Smooth muscle cell (in vitro differentiated cells): ENCODE results near the gene SNX1. TPM values are rescaled to one million over a fixed set of nuclear protein-coding genes. Genes with fewer than 3 reads are reported as not detected.

ENCODE experiments used
- DNase-seq: peaks from one replicate; lab custom pipeline; 2025; ENCODE audit not compliant: unreplicated experiment; lab: John Stamatoyannopoulos, UW
- H2AFZ ChIP-seq: fragments of 200-600 bp; sonication (generic); 2 replicates; pipeline ENCODE4 v1.6.0; 2016; ENCODE audit warnings: antibody characterized with exemption, low read depth, mild to moderate bottlenecking
- H3F3A ChIP-seq: fragments of 200-600 bp; sonication (generic); 2 replicates; pipeline ENCODE4 v1.6.0; 2017; ENCODE audit warnings: antibody characterized with exemption, low read depth
- H3K27ac ChIP-seq: fragments of 200-600 bp; sonication (generic); 2 replicates; pipeline ENCODE4 v1.5.1; 2016; ENCODE audit warnings: low read depth, mild to moderate bottlenecking
- H3K27me3 ChIP-seq: fragments of 200-600 bp; sonication (generic); 2 replicates; pipeline ENCODE4 v1.6.1; 2016; ENCODE audit warnings: low read depth, mild to moderate bottlenecking
- H3K36me3 ChIP-seq: fragments of 200-600 bp; sonication (generic); 2 replicates; pipeline ENCODE4 v1.5.1; 2016; ENCODE audit warnings: low read depth
- H3K4me1 ChIP-seq: fragments of 200-600 bp; sonication (generic); 2 replicates; pipeline ENCODE4 v1.5.1; 2016; ENCODE audit warnings: low read depth
- H3K4me2 ChIP-seq: fragments of 200-600 bp; sonication (generic); 2 replicates; pipeline ENCODE4 v1.6.0; 2016; ENCODE audit warnings: mild to moderate bottlenecking
- H3K4me3 ChIP-seq: fragments of 200-600 bp; sonication (generic); 2 replicates; pipeline ENCODE4 v1.5.1; 2016; ENCODE audit warnings: mild to moderate bottlenecking
- H3K79me2 ChIP-seq: fragments of 200-600 bp; sonication (generic); 2 replicates; pipeline ENCODE4 v1.6.0; 2016; ENCODE audit warnings: low read depth, mild to moderate bottlenecking
- H3K9ac ChIP-seq: fragments of 200-600 bp; sonication (generic); 2 replicates; pipeline ENCODE4 v1.6.0; 2016; ENCODE audit warnings: low read depth
- H3K9me3 ChIP-seq: fragments of 200-600 bp; sonication (generic); replicated peaks from 2 replicates; pipeline ENCODE4 v1.5.1; 2016; ENCODE audit warnings: low read depth
- H4K20me1 ChIP-seq: fragments of 200-600 bp; sonication (generic); 2 replicates; pipeline ENCODE4 v1.6.0; 2016; ENCODE audit warnings: low read depth
- CTCF ChIP-seq: fragments of 200-600 bp; sonication (generic); IDR thresholded peaks from 2 replicates; pipeline ENCODE4 v1.5.1; 2017; ENCODE audit warnings: borderline replicate concordance, mild to moderate bottlenecking, antibody characterized with exemption; ENCODE audit not compliant: insufficient read depth, poor library complexity, severe bottlenecking
- WGBS: methylation state at CpG from one replicate; pipeline ENCODE4 v1.1.7; 2016; ENCODE audit warnings: low lambda C conversion rate; 5-methylcytosine and 5-hydroxymethylcytosine counted together
- polyA plus RNA-seq: library from polyadenylated mRNA; unstranded; fragments of >200 nt; fragmentation: Nextera tagmentation; extraction: Ambion mirVana; gene quantifications from 2 replicates; pipeline ENCODE4 v1.2.1, GENCODE V29; 2016
- total RNA-seq: library from RNA; depleted of rRNA; stranded (reverse); fragments of >200 nt; gene quantifications from 2 replicates; pipeline ENCODE4 v1.2.3, GENCODE V29; 2014

The SNX1 gene
- total and polyA plus RNA-seq, 2 experiments from 2014 or later = 33.8 to 41.2 TPM

GRCh38 chr15:64164436-64164835, 68.7 kb downstream of the SNX1 start:
- peaks cover 25% of the 10 kb centered on the region for H4K20me1 ChIP-seq
- WGBS = 97% methylated on average over 4 of the region's 4 CpGs
- H3K9ac ChIP-seq = no peak overlapping the region
- no peaks in the 10 kb centered on the region for H3K36me3 ChIP-seq
- DNase-seq = no peak
- H3K4me2 ChIP-seq = no peak overlapping the region
- peaks cover 32% of the 10 kb centered on the region for H3K79me2 ChIP-seq
- no peak overlapping the region for H2AFZ ChIP-seq
- no peak overlapping the region for H3K4me3 ChIP-seq
- no peak for TF ChIP-seq CTCF
- no peak overlapping the region for H3K27ac ChIP-seq
- H3K27me3 ChIP-seq = no peaks in the 10 kb centered on the region
- no peaks in the 10 kb centered on the region for H3K9me3 ChIP-seq
- H3F3A ChIP-seq = peaks cover 20% of the 10 kb centered on the region
- H3K4me1 ChIP-seq = peaks cover 9% of the 10 kb centered on the region

GRCh38 chr15:64166102-64166890, 70.5 kb downstream of the SNX1 start:
- Histone ChIP-seq H3K9ac (no peak overlapping the region), H3K4me3 (no peak overlapping the region), H3K27me3 (no peaks in the 10 kb centered on the region), H3K4me1 (peaks cover 6% of the 10 kb centered on the region), H3K27ac (no peak overlapping the region), H2AFZ (no peak overlapping the region), H3K36me3 (no peaks in the 10 kb centered on the region), H3F3A (peaks cover 2% of the 10 kb centered on the region), H3K79me2 (peaks cover 14% of the 10 kb centered on the region), H3K4me2 (no peak overlapping the region), H3K9me3 (no peaks in the 10 kb centered on the region), H4K20me1 (peaks cover 7% of the 10 kb centered on the region)
- no peak for TF ChIP-seq CTCF
- DNase-seq = no peak
- 95% methylated on average over 5 of the region's 5 CpGs for WGBS

- no peaks in the 10 kb centered on the region for H3K27me3 ChIP-seq
- no peak for DNase-seq
- H3F3A ChIP-seq = no peaks in the 10 kb centered on the region
- TF ChIP-seq CTCF = no peak
- H4K20me1 ChIP-seq = no peaks in the 10 kb centered on the region
- no peak overlapping the region for H3K27ac ChIP-seq
- H3K4me3 ChIP-seq = no peak overlapping the region
- H3K9ac ChIP-seq = no peak overlapping the region
- no peaks in the 10 kb centered on the region for H3K36me3 ChIP-seq
- WGBS = 69% methylated on average over 8 of the region's 8 CpGs
- no peaks in the 10 kb centered on the region for H3K79me2 ChIP-seq
- no peaks in the 10 kb centered on the region for H3K9me3 ChIP-seq
- H3K4me2 ChIP-seq = no peak overlapping the region
- H2AFZ ChIP-seq = no peak overlapping the region
- H3K4me1 ChIP-seq = no peaks in the 10 kb centered on the region
Observed at GRCh38 chr15:64180235-64180824, 84.5 kb downstream of the SNX1 start.

- Histone ChIP-seq H3K27me3 (no peaks in the 10 kb centered on the region), H3K79me2 (no peaks in the 10 kb centered on the region), H3K4me2 (no peak overlapping the region), H4K20me1 (no peaks in the 10 kb centered on the region), H3K4me3 (no peak overlapping the region), H2AFZ (no peak overlapping the region), H3K9ac (no peak overlapping the region), H3K36me3 (no peaks in the 10 kb centered on the region), H3K27ac (no peak overlapping the region), H3K4me1 (no peaks in the 10 kb centered on the region), H3F3A (no peaks in the 10 kb centered on the region), H3K9me3 (no peaks in the 10 kb centered on the region)
- WGBS = 94% methylated on average over 4 of the region's 4 CpGs
- DNase-seq = no peak
- TF ChIP-seq CTCF = no peak
Observed at GRCh38 chr15:64182859-64183370, 87.1 kb downstream of the SNX1 start.
